ENCODE results near the gene ATP2B3. TPM values are rescaled to one million over a fixed set of nuclear protein-coding genes. Genes with fewer than 3 reads are reported as not detected.

ATP2B3 gene
- total RNA-seq, 4 donors from 2014 or later: not detected

GRCh38 chrX:153523269-153523668 is 5.8 kb downstream of the ATP2B3 start:
- no peak for DNase-seq (ENCODE audit: low spot score in 2 of 2)
- WGBS: 85% methylated on average over 7 of the region's 7 CpGs
- Histone ChIP-seq H3K9me3 (no peaks in the 10 kb centered on the region), H3K27ac (no peak overlapping the region), H3K27me3 (peaks cover 40% of the 10 kb centered on the region), H3K4me1 (peaks cover 9% of the 10 kb centered on the region), H3K4me3 (no peak overlapping the region), H3K36me3 (no peaks in the 10 kb centered on the region)
- no peak for TF ChIP-seq POLR2A (IDR thresholded peaks at IDR 0.05)
- no peak for TF ChIP-seq POLR2AphosphoS5 (IDR thresholded peaks at IDR 0.05)
- no peak for TF ChIP-seq EP300 (IDR thresholded peaks at IDR 0.05)
- no peak for TF ChIP-seq CTCF (IDR thresholded peaks at IDR 0.05)

- H3K9me3 ChIP-seq: no peaks in the 10 kb centered on the region
- no peak overlapping the region for H3K27ac ChIP-seq
- no peak overlapping the region for H3K4me3 ChIP-seq
- WGBS: 89% methylated on average over 3 of the region's 3 CpGs
- H3K36me3 ChIP-seq: no peaks in the 10 kb centered on the region
- TF ChIP-seq EP300 (IDR thresholded peaks at IDR 0.05) (no peak), POLR2A (IDR thresholded peaks at IDR 0.05) (no peak), POLR2AphosphoS5 (IDR thresholded peaks at IDR 0.05) (no peak), CTCF (IDR thresholded peaks at IDR 0.05) (no peak)
- H3K4me1 ChIP-seq: peaks cover 9% of the 10 kb centered on the region
- no peak for DNase-seq (ENCODE audit: low spot score in 2 of 2)
- H3K27me3 ChIP-seq: peaks cover 30% of the 10 kb centered on the region
Measured at GRCh38 chrX:153524234-153524633, 6.8 kb downstream of the ATP2B3 start.

GRCh38 chrX:153525451-153525850 is 8.0 kb downstream of the ATP2B3 start:
- no peak for TF ChIP-seq POLR2AphosphoS5 (IDR thresholded peaks at IDR 0.05)
- TF ChIP-seq CTCF (IDR thresholded peaks at IDR 0.05): no peak
- no peak for TF ChIP-seq POLR2A (IDR thresholded peaks at IDR 0.05)
- no peak for TF ChIP-seq EP300 (IDR thresholded peaks at IDR 0.05)
- peaks cover 9% of the 10 kb centered on the region for H3K4me1 ChIP-seq
- WGBS: 76% methylated on average over 3 of the region's 6 CpGs
- H3K9me3 ChIP-seq: no peaks in the 10 kb centered on the region
- DNase-seq (ENCODE audit: low spot score in 2 of 2): no peak
- H3K36me3 ChIP-seq: no peaks in the 10 kb centered on the region
- H3K27me3 ChIP-seq: peaks cover 20% of the 10 kb centered on the region
- H3K27ac ChIP-seq: no peak overlapping the region
- H3K4me3 ChIP-seq: no peak overlapping the region

GRCh38 chrX:153526042-153526441 is 8.6 kb downstream of the ATP2B3 start:
- DNase-seq (ENCODE audit: low spot score in 2 of 2): no peak
- H3K9me3 ChIP-seq: no peaks in the 10 kb centered on the region
- H3K4me3 ChIP-seq: no peak overlapping the region
- peaks cover 20% of the 10 kb centered on the region for H3K27me3 ChIP-seq
- WGBS: 50% methylated on average over 2 of the region's 7 CpGs
- H3K36me3 ChIP-seq: no peaks in the 10 kb centered on the region
- TF ChIP-seq EP300 (IDR thresholded peaks at IDR 0.05): no peak
- TF ChIP-seq POLR2A (IDR thresholded peaks at IDR 0.05): no peak
- peaks cover 8% of the 10 kb centered on the region for H3K4me1 ChIP-seq
- no peak overlapping the region for H3K27ac ChIP-seq

GRCh38 chrX:153526801-153527200 is 9.4 kb downstream of the ATP2B3 start:
- Histone ChIP-seq H3K4me1 (peaks cover 3% of the 10 kb centered on the region), H3K36me3 (no peaks in the 10 kb centered on the region), H3K27ac (no peak overlapping the region), H3K9me3 (no peaks in the 10 kb centered on the region), H3K27me3 (peaks cover 20% of the 10 kb centered on the region), H3K4me3 (no peak overlapping the region)
- TF ChIP-seq POLR2AphosphoS5 (IDR thresholded peaks at IDR 0.05) (no peak), EP300 (IDR thresholded peaks at IDR 0.05) (no peak), CTCF (IDR thresholded peaks at IDR 0.05) (no peak), POLR2A (IDR thresholded peaks at IDR 0.05) (no peak)
- no peak for DNase-seq (ENCODE audit: low spot score in 2 of 2)
- no CpG with 5 or more reads among the region's 10 CpGs for WGBS

GRCh38 chrX:153527208-153527607 is 9.8 kb downstream of the ATP2B3 start:
- whole genome bisulfite sequencing: 64% methylated on average over 15 of the region's 15 CpGs
- no peaks in the 10 kb centered on the region for H3K9me3 ChIP-seq
- DNase-seq (ENCODE audit: low spot score in 2 of 2): no peak
- H3K27me3 ChIP-seq: peaks cover 19% of the 10 kb centered on the region
- H3K4me1 ChIP-seq: peaks cover 3% of the 10 kb centered on the region
- H3K36me3 ChIP-seq: no peaks in the 10 kb centered on the region
- H3K27ac ChIP-seq: no peak overlapping the region
- TF ChIP-seq POLR2A (IDR thresholded peaks at IDR 0.05) (no peak), CTCF (IDR thresholded peaks at IDR 0.05) (no peak), EP300 (IDR thresholded peaks at IDR 0.05) (no peak), POLR2AphosphoS5 (IDR thresholded peaks at IDR 0.05) (no peak)
- H3K4me3 ChIP-seq: no peak overlapping the region

Data from suprapubic skin (tissue), 4 donors.